ENCODE data around the gene DBT. TPM values are rescaled to one million over a fixed set of nuclear protein-coding genes. Genes with fewer than 3 reads are reported as not detected.
A peak's percentile ranks its signal among the peaks of the same experiment; 100 is the strongest.

The DBT gene
- total and polyA plus RNA-seq, 2 of the 13 experiments (the other 11 are each of a cell fraction or from before 2014, with no cell fraction given), result 3.3 to 10.2 TPM

DNA sequence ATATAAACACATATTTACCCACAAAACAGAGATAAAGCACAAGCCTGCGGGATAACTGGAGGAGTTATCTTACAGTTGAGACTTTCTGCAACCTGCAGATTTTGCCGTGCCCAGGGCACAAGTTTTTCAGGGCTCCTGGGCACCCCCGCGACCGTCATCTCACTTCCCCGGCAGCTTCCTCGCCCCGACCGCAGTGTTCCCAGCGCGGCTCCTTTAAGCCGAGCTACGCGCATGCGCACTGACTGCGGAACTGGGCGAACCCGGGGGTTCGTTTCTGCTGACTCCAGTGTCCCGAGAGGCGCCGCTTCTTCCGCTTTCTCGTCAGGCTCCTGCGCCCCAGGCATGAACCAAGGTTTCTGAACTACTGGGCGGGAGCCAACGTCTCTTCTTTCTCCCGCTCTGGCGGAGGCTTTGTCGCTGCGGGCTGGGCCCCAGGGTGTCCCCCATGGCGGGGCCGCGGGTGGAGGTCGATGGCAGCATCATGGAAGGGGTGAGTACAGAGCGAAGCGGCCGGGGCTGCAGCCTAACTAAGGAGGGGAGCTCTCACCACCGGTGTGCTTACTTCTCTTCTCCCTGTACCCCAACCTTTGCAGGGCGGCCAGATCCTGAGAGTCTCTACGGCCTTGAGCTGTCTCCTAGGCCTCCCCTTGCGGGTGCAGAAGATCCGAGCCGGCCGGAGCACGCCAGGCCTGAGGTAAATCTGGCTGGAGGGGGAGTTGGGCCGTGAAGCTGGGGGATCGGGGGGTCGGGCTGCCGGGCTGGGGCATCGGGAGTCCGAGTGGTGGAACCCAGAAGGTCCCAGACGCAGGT lies 16.5 kb upstream of the DBT start, which contains the start of gene RTCA (continued):
- no peak for TF ChIP-seq RNF219 (CRISPR knock-in tag; IDR thresholded peaks at IDR 0.05)
- TF ChIP-seq MIER2 (CRISPR knock-in tag; IDR thresholded peaks at IDR 0.05), result 0 out of 2 replicates have a peak, but pooled peaks have one; percentile 27
- TF ChIP-seq TBL1XR1 (IDR thresholded peaks at IDR 0.05; ENCODE audit: borderline replicate concordance, low read length, partially characterized antibody), result no peak
- TF ChIP-seq ZFP36L1 (CRISPR knock-in tag; IDR thresholded peaks at IDR 0.05), result no peak
- no peak for TF ChIP-seq ZFP90 (CRISPR knock-in tag; IDR thresholded peaks at IDR 0.05; ENCODE audit: borderline replicate concordance)
- no peak for TF ChIP-seq CENPX (CRISPR knock-in tag; IDR thresholded peaks at IDR 0.05)
- 0 out of 2 replicates have a peak, but pooled peaks have one; percentile 48 for TF ChIP-seq NKX3-1 (CRISPR knock-in tag; IDR thresholded peaks at IDR 0.05)
- TF ChIP-seq KDM4B (CRISPR knock-in tag; IDR thresholded peaks at IDR 0.05), result peak; percentile 32; the same call in 1 of the 2 replicates
- TF ChIP-seq FOXM1 (CRISPR knock-in tag; IDR thresholded peaks at IDR 0.05), result no peak
- 0 out of 2 replicates have a peak, but pooled peaks have one; percentile 24 for TF ChIP-seq ZMAT3 (CRISPR knock-in tag; conservative IDR thresholded peaks at IDR 0.05)
- peak; percentile 28; the same call in 1 of the 2 replicates for TF ChIP-seq SMAD3 (CRISPR knock-in tag; IDR thresholded peaks at IDR 0.05)
- no peak for TF ChIP-seq TRAFD1 (CRISPR knock-in tag; IDR thresholded peaks at IDR 0.05; ENCODE audit: borderline replicate concordance)
- TF ChIP-seq, protein P1, sequence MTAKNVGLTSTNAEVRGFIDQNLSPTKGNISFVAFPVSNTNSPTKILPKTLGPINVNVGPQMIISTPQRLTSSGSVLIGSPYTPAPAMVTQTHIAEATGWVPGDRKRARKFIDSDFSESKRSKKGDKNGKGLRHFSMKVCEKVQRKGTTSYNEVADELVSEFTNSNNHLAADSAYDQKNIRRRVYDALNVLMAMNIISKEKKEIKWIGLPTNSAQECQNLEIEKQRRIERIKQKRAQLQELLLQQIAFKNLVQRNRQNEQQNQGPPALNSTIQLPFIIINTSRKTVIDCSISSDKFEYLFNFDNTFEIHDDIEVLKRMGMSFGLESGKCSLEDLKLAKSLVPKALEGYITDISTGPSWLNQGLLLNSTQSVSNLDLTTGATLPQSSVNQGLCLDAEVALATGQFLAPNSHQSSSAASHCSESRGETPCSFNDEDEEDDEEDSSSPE (CRISPR knock-in tag; IDR thresholded peaks at IDR 0.05), result no peak; the same call in 1 of the 2 replicates
- no peak for TF ChIP-seq STAT5B (CRISPR knock-in tag; IDR thresholded peaks at IDR 0.05)
- no peak for TF ChIP-seq HINFP (CRISPR knock-in tag; IDR thresholded peaks at IDR 0.05; ENCODE audit: low read depth)
- TF ChIP-seq, protein P2, sequence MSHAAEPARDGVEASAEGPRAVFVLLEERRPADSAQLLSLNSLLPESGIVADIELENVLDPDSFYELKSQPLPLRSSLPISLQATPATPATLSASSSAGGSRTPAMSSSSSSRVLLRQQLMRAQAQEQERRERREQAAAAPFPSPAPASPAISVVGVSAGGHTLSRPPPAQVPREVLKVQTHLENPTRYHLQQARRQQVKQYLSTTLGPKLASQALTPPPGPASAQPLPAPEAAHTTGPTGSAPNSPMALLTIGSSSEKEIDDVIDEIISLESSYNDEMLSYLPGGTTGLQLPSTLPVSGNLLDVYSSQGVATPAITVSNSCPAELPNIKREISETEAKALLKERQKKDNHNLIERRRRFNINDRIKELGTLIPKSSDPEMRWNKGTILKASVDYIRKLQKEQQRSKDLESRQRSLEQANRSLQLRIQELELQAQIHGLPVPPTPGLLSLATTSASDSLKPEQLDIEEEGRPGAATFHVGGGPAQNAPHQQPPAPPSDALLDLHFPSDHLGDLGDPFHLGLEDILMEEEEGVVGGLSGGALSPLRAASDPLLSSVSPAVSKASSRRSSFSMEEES (CRISPR knock-in tag; IDR thresholded peaks at IDR 0.05), result no peak
- TF ChIP-seq, protein P3, sequence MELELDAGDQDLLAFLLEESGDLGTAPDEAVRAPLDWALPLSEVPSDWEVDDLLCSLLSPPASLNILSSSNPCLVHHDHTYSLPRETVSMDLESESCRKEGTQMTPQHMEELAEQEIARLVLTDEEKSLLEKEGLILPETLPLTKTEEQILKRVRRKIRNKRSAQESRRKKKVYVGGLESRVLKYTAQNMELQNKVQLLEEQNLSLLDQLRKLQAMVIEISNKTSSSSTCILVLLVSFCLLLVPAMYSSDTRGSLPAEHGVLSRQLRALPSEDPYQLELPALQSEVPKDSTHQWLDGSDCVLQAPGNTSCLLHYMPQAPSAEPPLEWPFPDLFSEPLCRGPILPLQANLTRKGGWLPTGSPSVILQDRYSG (CRISPR knock-in tag; IDR thresholded peaks at IDR 0.05), result peak; percentile 94
- no peak for TF ChIP-seq ZNF225 (CRISPR knock-in tag; IDR thresholded peaks at IDR 0.05)
- no peak for TF ChIP-seq NFE2L1 (CRISPR knock-in tag; IDR thresholded peaks at IDR 0.05; ENCODE audit: borderline replicate concordance)
